Fibroblast of pulmonary artery (primary cell): Measurements from ENCODE around the gene FXYD7.
"Not testable (repeated sequence)": the region's sequence is repeated elsewhere in the genome, so short reads cannot be mapped to it uniquely, and the experiment has no call there.

ENCODE experiments used
- DNase-seq: peaks from one replicate; pipeline ENCODE4 v3.0.0-alpha.2; 2010; ENCODE audit warnings: low read depth
- H3K4me3 ChIP-seq: replicated peaks from 2 replicates; pipeline ENCODE4 v1.5.1; 2011; ENCODE audit warnings: low read depth, mild to moderate bottlenecking, control low read depth, low read length, moderate library complexity
- TF ChIP-seq, protein P1 (sequence below): IDR thresholded peaks from 2 replicates; pipeline ENCODE4 v1.5.1; 2011; ENCODE audit warnings: mild to moderate bottlenecking, control low read depth, low read length, inconsistent platforms; ENCODE audit errors: missing control alignments

Gene FXYD7

DNA sequence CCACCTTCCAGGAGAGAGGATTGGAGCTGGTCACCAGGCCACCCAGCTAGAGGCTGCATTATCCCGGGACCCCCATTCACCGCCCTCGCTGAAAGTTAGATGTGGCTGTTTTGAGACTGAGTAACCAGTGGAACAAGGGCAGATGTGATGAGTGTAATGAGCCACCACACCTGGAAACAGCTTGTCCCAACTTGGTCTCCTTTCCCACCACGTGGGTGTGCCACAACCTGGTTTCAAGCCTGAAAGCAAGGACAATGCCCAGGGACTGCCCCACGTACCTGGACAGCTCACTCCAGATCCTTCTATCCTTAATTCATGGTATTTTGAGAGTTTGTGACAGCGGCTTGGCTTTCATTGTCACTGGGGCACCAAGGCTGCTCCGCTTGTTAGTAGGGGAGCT is 15.2 kb upstream of the FXYD7 start:
- TF ChIP-seq, protein P1, sequence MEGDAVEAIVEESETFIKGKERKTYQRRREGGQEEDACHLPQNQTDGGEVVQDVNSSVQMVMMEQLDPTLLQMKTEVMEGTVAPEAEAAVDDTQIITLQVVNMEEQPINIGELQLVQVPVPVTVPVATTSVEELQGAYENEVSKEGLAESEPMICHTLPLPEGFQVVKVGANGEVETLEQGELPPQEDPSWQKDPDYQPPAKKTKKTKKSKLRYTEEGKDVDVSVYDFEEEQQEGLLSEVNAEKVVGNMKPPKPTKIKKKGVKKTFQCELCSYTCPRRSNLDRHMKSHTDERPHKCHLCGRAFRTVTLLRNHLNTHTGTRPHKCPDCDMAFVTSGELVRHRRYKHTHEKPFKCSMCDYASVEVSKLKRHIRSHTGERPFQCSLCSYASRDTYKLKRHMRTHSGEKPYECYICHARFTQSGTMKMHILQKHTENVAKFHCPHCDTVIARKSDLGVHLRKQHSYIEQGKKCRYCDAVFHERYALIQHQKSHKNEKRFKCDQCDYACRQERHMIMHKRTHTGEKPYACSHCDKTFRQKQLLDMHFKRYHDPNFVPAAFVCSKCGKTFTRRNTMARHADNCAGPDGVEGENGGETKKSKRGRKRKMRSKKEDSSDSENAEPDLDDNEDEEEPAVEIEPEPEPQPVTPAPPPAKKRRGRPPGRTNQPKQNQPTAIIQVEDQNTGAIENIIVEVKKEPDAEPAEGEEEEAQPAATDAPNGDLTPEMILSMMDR: no peak
- no peak overlapping the region for H3K4me3 ChIP-seq
- no peak for DNase-seq

DNA sequence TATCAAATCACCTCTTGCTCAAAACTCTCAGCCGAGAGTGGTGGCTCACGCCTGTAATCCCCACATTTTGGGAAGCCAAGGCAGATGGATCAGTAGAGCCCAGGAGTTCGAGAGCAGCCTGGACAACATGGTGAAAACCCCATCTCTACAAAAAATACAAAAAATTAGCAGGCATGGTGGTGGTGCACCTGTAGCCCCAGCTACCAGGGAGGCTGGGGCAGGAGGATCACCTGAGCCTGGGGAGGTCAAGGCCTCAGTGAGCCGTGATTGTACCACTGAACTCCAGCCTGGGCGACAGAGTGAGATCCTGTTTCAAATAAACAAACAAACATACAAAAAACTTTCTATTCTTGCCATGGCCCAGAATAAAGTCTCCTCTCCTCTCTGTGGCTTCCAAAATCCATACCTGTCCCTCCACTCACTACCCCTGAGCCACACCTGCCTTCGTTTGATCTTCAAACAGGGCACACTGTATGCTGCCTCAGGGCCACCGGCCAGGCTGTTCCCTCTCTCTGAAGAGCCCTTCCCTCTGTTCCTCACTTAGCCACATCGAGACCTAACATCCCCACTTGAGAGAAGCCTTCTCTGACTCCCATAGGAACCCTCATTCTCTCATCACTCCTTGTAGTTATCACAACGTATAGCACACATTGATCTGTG is 14.5 kb upstream of the FXYD7 start:
- no peak overlapping the region for H3K4me3 ChIP-seq
- TF ChIP-seq, protein P1: no peak
- DNase-seq: no peak

DNA sequence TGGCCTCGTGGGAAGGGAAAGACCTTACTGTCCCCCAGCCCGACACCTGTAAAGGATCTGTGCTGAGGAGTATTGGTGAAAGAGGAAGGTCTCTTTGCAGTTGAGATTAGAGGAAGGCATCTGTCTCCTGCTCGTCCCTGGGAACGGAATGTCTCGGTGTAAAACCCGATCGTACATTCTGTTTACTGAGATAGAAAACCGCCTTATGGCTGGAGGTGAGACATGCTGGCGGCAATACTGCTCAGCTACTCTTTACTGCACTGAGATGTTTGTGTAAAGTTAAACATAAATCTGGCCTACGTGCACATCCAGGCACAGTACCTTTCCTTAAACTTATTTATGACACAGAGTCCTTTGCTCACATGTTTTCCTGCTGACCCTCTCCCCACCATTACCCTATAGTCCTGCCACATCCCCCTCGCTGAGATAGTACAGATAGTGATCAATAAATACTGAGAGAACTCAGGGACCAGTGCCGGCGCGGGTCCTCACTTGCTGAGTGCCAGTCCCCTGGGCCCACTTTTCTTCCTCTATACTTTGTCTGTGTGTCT is 13.3 kb upstream of the FXYD7 start:
- H3K4me3 ChIP-seq, DNase-seq: not testable (repeated sequence)

- DNase-seq: no peak
- TF ChIP-seq, protein P1: no peak
- no peak overlapping the region for H3K4me3 ChIP-seq
These were observed 12.0 kb upstream of the FXYD7 start for GRCh38 chr19:35130761-35131720.

- TF ChIP-seq, protein P1: no peak
- H3K4me3 ChIP-seq: no peak overlapping the region
- DNase-seq: no peak
These were observed 10.8 kb upstream of the FXYD7 start for GRCh38 chr19:35132254-35132653.

GRCh38 chr19:35133826-35134225 is 9.2 kb upstream of the FXYD7 start:
- TF ChIP-seq, protein P1: no peak
- no peak for DNase-seq

GRCh38 chr19:35134601-35135242 is 8.3 kb upstream of the FXYD7 start, which contains the start of gene LGI4:
Gene LGI4, minus strand, starts transcription at chr19:35135059. Its CDS starts 379 bp downstream, at chr19:35134680.
- H3K4me3 ChIP-seq: no peak within 1 kb of the TSS
- TF ChIP-seq, protein P1: no peak
- DNase-seq: no peak

More at GRCh38 chr19:35133826-35134225, 9.2 kb upstream of the FXYD7 start:
- no peak overlapping the region for H3K4me3 ChIP-seq
